HepG2 (cell line): ENCODE measurements around the gene ACOT8. TPM values are rescaled to one million over a fixed set of nuclear protein-coding genes. Genes with fewer than 3 reads are reported as not detected.

ENCODE experiments used
- EHMT2 ChIP-seq: fragments of 200-600 bp; sonication (generic); IDR thresholded peaks from 2 replicates; pipeline ENCODE4 v1.7.0; 2017; ENCODE audit warnings: antibody characterized with exemption, low read depth, low read length, borderline replicate concordance
- KAT8 ChIP-seq: IDR thresholded peaks from 2 replicates; pipeline ENCODE4 v1.6.1; 2016; ENCODE audit warnings: missing genetic modification reagents, missing compliant biosample characterization
- KDM1A ChIP-seq: IDR thresholded peaks from 2 replicates; pipeline ENCODE4 v1.6.1; 2016; ENCODE audit warnings: missing compliant biosample characterization
- MED1 ChIP-seq: sonication (generic); formaldehyde crosslinking; IDR thresholded peaks from 2 replicates; pipeline ENCODE4 v1.4.0; 2020; ENCODE audit warnings: missing genetic modification reagents
- NFE2L2 ChIP-seq: fragments of 150-350 bp; IDR thresholded peaks from 2 replicates; pipeline ENCODE4 v1.6.1; 2014; ENCODE audit warnings: low read length
- SALL1 ChIP-seq: sonication (generic); formaldehyde crosslinking; IDR thresholded peaks from 2 replicates; pipeline ENCODE4 v1.8.0; 2022; ENCODE audit warnings: mild to moderate bottlenecking, missing genetic modification reagents
- STAT5B ChIP-seq: sonication (generic); formaldehyde crosslinking; IDR thresholded peaks from 2 replicates; pipeline ENCODE4 v1.4.0; 2020; ENCODE audit warnings: missing genetic modification reagents
- ZNF136 ChIP-seq: sonication (generic); formaldehyde crosslinking; IDR thresholded peaks from 2 replicates; pipeline ENCODE4 v1.8.1; 2022; ENCODE audit warnings: low read depth, mild to moderate bottlenecking, moderate library complexity, missing genetic modification reagents
- ZNF235 ChIP-seq: sonication (generic); formaldehyde crosslinking; IDR thresholded peaks from 2 replicates; pipeline ENCODE4 v1.8.1; 2023; ENCODE audit warnings: mild to moderate bottlenecking, missing genetic modification reagents, borderline replicate concordance
- ZNF343 ChIP-seq: sonication (generic); formaldehyde crosslinking; IDR thresholded peaks from 2 replicates; pipeline ENCODE4 v1.4.0; 2020; ENCODE audit warnings: mild to moderate bottlenecking, missing genetic modification reagents
- ZNF547 ChIP-seq: sonication (generic); formaldehyde crosslinking; IDR thresholded peaks from 2 replicates; pipeline ENCODE4 v1.5.1; 2020; ENCODE audit warnings: mild to moderate bottlenecking, missing genetic modification reagents
- ZNF562 ChIP-seq: sonication (generic); formaldehyde crosslinking; IDR thresholded peaks from 2 replicates; pipeline ENCODE4 v1.8.0; 2022; ENCODE audit warnings: missing genetic modification reagents, borderline replicate concordance
- ZNF839 ChIP-seq: sonication (generic); formaldehyde crosslinking; IDR thresholded peaks from 2 replicates; pipeline ENCODE4 v1.4.0; 2020; ENCODE audit warnings: missing genetic modification reagents, mild to moderate bottlenecking, borderline replicate concordance
- ZNF850 ChIP-seq: sonication (generic); formaldehyde crosslinking; conservative IDR thresholded peaks from 2 replicates; pipeline ENCODE4 v1.9.0; 2021; ENCODE audit warnings: mild to moderate bottlenecking, missing genetic modification reagents
- polyA plus RNA-seq, 8 experiments: library from polyadenylated mRNA; depleted of rRNA in 3 of 8; stranded (reverse) in 7 of 8; unstranded in 1 of 8; fragments of >200 nt; fragmentation: Illumina TruSeq in 4 of 8; extraction: Trizol in 4 of 8; gene quantifications; 2 replicates each; pipeline versions ENCODE4 v1.2.1 to v1.2.3, GENCODE V29; 2011 to 2016; ENCODE audit warnings: low read depth in 4 of 8, missing spikeins in 1 of 8, mixed read lengths in 1 of 8; ENCODE audit not compliant: insufficient read depth in 1 of 8
- total RNA-seq, 5 experiments: library from RNA; depleted of rRNA; stranded (reverse); fragments of >200 nt; fragmentation: Illumina TruSeq; extraction: Trizol; gene quantifications; 2 replicates each; pipeline ENCODE4 v1.2.3, GENCODE V29; 2016; ENCODE audit warnings: low read depth in 1 of 5
- TF ChIP-seq, protein P1 (sequence below): sonication (generic); formaldehyde crosslinking; IDR thresholded peaks from 2 replicates; pipeline ENCODE4 v1.5.0; 2020; ENCODE audit warnings: mild to moderate bottlenecking, missing genetic modification reagents
- TF ChIP-seq, protein P2 (sequence below): conservative IDR thresholded peaks from 2 replicates; pipeline ENCODE4 v1.6.1; 2018; ENCODE audit warnings: missing genetic modification reagents
- TF ChIP-seq, protein P3 (sequence below): sonication (generic); formaldehyde crosslinking; IDR thresholded peaks from 2 replicates; pipeline ENCODE4 v1.4.0; 2020; ENCODE audit warnings: missing genetic modification reagents

Gene ACOT8
- total and polyA plus RNA-seq, 2 of the 13 experiments (the other 11 are each of a cell fraction or from before 2014, with no cell fraction given), result 31.4 to 45.5 TPM

DNA sequence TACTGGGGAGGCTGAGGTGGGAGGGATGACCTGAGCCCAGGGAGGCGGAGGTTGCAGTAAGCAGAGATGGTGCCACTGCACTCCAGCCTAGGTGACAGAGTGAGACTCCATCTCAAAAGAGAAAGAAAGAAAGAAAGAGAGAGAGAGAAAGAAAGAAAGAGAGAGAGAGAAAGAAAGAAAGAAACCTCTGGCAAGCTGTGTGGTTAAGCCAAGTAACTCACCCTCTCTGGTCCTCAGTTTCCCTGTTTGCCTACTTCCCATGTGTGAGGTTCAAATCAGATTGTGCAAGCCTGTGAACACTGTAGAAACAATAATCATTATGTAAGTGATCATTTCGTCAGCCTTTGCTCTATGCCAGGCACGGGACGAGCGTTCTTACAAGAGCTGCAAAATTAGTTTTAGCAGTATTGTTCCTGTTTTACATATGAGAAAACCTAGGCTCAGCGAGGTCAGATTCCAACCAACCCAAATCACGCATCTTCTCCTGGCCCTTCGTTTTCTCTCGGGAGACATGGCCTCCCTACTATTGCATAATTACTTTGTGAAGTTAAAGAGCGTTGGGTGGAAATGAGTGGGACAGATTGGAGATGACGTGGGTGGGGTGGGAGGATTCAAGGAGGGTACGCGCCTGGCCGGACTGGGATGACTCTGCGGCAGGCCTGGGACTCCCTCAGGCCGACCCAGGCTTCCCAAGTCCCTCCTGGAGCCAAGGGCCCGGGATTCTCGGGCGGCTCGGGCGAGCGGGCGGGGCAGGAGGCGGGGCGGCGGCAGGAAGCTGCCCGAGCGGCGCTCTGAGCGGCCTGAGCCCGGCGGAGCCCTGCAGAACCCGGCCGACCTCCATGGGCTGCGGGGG lies 23.9 kb downstream of the ACOT8 start, which contains the start of gene SNX21 (continued):
- TF ChIP-seq ZNF850 (CRISPR knock-in tag), result peak; percentile 14; the same call in 1 of the 2 replicates
- no peak for TF ChIP-seq ZNF562 (CRISPR knock-in tag)
- no peak for TF ChIP-seq STAT5B
- TF ChIP-seq, protein P1, sequence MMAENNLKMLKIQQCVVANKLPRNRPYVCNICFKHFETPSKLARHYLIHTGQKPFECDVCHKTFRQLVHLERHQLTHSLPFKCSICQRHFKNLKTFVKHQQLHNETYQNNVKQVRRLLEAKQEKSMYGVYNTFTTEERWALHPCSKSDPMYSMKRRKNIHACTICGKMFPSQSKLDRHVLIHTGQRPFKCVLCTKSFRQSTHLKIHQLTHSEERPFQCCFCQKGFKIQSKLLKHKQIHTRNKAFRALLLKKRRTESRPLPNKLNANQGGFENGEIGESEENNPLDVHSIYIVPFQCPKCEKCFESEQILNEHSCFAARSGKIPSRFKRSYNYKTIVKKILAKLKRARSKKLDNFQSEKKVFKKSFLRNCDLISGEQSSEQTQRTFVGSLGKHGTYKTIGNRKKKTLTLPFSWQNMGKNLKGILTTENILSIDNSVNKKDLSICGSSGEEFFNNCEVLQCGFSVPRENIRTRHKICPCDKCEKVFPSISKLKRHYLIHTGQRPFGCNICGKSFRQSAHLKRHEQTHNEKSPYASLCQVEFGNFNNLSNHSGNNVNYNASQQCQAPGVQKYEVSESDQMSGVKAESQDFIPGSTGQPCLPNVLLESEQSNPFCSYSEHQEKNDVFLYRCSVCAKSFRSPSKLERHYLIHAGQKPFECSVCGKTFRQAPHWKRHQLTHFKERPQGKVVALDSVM (CRISPR knock-in tag), result peak; percentile 79
- 0 out of 2 replicates have a peak, but pooled peaks have one; percentile 26 for TF ChIP-seq ZNF839 (CRISPR knock-in tag)
- TF ChIP-seq KDM1A (CRISPR knock-in tag), result no peak; the same call in 1 of the 2 replicates
- TF ChIP-seq ZNF547 (CRISPR knock-in tag), result peak; percentile 13
- 0 out of 2 replicates have a peak, but pooled peaks have one; percentile 24 for TF ChIP-seq EHMT2
- TF ChIP-seq, protein P2, sequence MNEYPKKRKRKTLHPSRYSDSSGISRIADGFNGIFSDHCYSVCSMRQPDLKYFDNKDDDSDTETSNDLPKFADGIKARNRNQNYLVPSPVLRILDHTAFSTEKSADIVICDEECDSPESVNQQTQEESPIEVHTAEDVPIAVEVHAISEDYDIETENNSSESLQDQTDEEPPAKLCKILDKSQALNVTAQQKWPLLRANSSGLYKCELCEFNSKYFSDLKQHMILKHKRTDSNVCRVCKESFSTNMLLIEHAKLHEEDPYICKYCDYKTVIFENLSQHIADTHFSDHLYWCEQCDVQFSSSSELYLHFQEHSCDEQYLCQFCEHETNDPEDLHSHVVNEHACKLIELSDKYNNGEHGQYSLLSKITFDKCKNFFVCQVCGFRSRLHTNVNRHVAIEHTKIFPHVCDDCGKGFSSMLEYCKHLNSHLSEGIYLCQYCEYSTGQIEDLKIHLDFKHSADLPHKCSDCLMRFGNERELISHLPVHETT (CRISPR knock-in tag), result peak; percentile 7; the same call in 1 of the 2 replicates
- 0 out of 2 replicates have a peak, but pooled peaks have one; percentile 18 for TF ChIP-seq ZNF343 (CRISPR knock-in tag)
- peak; percentile 90; the same call in 1 of the 2 replicates for TF ChIP-seq ZNF136 (CRISPR knock-in tag)
- TF ChIP-seq NFE2L2, result no peak
- TF ChIP-seq KAT8 (CRISPR knock-in tag), result peak; percentile 81
- TF ChIP-seq MED1 (CRISPR knock-in tag), result peak; percentile 53
- no peak for TF ChIP-seq ZNF235
- TF ChIP-seq, protein P3, sequence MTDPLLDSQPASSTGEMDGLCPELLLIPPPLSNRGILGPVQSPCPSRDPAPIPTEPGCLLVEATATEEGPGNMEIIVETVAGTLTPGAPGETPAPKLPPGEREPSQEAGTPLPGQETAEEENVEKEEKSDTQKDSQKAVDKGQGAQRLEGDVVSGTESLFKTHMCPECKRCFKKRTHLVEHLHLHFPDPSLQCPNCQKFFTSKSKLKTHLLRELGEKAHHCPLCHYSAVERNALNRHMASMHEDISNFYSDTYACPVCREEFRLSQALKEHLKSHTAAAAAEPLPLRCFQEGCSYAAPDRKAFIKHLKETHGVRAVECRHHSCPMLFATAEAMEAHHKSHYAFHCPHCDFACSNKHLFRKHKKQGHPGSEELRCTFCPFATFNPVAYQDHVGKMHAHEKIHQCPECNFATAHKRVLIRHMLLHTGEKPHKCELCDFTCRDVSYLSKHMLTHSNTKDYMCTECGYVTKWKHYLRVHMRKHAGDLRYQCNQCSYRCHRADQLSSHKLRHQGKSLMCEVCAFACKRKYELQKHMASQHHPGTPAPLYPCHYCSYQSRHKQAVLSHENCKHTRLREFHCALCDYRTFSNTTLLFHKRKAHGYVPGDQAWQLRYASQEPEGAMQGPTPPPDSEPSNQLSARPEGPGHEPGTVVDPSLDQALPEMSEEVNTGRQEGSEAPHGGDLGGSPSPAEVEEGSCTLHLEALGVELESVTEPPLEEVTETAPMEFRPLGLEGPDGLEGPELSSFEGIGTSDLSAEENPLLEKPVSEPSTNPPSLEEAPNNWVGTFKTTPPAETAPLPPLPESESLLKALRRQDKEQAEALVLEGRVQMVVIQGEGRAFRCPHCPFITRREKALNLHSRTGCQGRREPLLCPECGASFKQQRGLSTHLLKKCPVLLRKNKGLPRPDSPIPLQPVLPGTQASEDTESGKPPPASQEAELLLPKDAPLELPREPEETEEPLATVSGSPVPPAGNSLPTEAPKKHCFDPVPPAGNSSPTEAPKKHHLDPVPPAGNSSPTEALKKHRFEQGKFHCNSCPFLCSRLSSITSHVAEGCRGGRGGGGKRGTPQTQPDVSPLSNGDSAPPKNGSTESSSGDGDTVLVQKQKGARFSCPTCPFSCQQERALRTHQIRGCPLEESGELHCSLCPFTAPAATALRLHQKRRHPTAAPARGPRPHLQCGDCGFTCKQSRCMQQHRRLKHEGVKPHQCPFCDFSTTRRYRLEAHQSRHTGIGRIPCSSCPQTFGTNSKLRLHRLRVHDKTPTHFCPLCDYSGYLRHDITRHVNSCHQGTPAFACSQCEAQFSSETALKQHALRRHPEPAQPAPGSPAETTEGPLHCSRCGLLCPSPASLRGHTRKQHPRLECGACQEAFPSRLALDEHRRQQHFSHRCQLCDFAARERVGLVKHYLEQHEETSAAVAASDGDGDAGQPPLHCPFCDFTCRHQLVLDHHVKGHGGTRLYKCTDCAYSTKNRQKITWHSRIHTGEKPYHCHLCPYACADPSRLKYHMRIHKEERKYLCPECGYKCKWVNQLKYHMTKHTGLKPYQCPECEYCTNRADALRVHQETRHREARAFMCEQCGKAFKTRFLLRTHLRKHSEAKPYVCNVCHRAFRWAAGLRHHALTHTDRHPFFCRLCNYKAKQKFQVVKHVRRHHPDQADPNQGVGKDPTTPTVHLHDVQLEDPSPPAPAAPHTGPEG (CRISPR knock-in tag), result peak; percentile 69; the same call in 1 of the 2 replicates
- TF ChIP-seq SALL1 (CRISPR knock-in tag), result peak; percentile 71
